DMS153 treated with DMSO at 0.1 percent for 48 hours (cell line): ENCODE results near the gene NEB.
"Not testable (repeated sequence)": the region's sequence is repeated elsewhere in the genome, so short reads cannot be mapped to it uniquely, and the experiment has no call there.

ENCODE experiments used
- DNase-seq: peaks from one replicate; lab custom pipeline; 2025; ENCODE audit not compliant: unreplicated experiment; lab: John Stamatoyannopoulos, UW

Gene NEB

GRCh38 chr2:151704480-151704961, 29.8 kb downstream of the NEB start:
- not testable (repeated sequence) for DNase-seq

- not testable (repeated sequence) for DNase-seq
Measured at GRCh38 chr2:151698134-151698533, 36.1 kb downstream of the NEB start.

- no peak for DNase-seq
Measured at GRCh38 chr2:151695778-151696177, 38.5 kb downstream of the NEB start.

- DNase-seq: no peak
Measured at GRCh38 chr2:151691631-151692030, 42.6 kb downstream of the NEB start.

GRCh38 chr2:151688719-151689118, 45.6 kb downstream of the NEB start:
- DNase-seq: no peak

GRCh38 chr2:151682459-151683003, 51.7 kb downstream of the NEB start:
- DNase-seq: no peak

GRCh38 chr2:151681051-151681450, 53.2 kb downstream of the NEB start:
- no peak for DNase-seq

- DNase-seq: no peak
Measured at GRCh38 chr2:151679994-151680393, 54.3 kb downstream of the NEB start.

- DNase-seq: no peak
Measured at GRCh38 chr2:151678849-151679248, 55.4 kb downstream of the NEB start.

- DNase-seq: no peak
Measured at GRCh38 chr2:151673016-151673415, 61.3 kb downstream of the NEB start.

GRCh38 chr2:151672277-151672676, 62.0 kb downstream of the NEB start:
- DNase-seq: no peak

GRCh38 chr2:151670846-151671597, 63.3 kb downstream of the NEB start:
- DNase-seq: no peak

- DNase-seq: no peak
Measured at GRCh38 chr2:151670346-151670745, 63.9 kb downstream of the NEB start.

GRCh38 chr2:151669585-151670081, 64.6 kb downstream of the NEB start:
- DNase-seq: no peak

GRCh38 chr2:151668737-151669136, 65.5 kb downstream of the NEB start:
- no peak for DNase-seq

- no peak for DNase-seq
Measured at GRCh38 chr2:151665959-151666358, 68.3 kb downstream of the NEB start.

GRCh38 chr2:151664520-151664919, 69.8 kb downstream of the NEB start:
- DNase-seq: no peak

GRCh38 chr2:151661625-151662024, 72.7 kb downstream of the NEB start:
- DNase-seq: no peak

- no peak for DNase-seq
Measured at GRCh38 chr2:151658081-151658480, 76.2 kb downstream of the NEB start.

- DNase-seq: no peak
Measured at GRCh38 chr2:151657667-151658076, 76.6 kb downstream of the NEB start.

GRCh38 chr2:151655663-151656398, 78.4 kb downstream of the NEB start:
- no peak for DNase-seq

GRCh38 chr2:151654891-151655290, 79.4 kb downstream of the NEB start:
- no peak for DNase-seq
